BLaER1 treated with 17β-estradiol and CSF1 and Interleukin-3, amounts not matched to agents 10 nM and 100 nM (cell line): ENCODE measurements around the gene FLNC.

ENCODE experiments used
- H3K27ac ChIP-seq, 11 experiments: shearing (Covaris generic); formaldehyde crosslinking; 2 replicates each; pipeline ENCODE4 v1.8.1; 2022
- H3K27me3 ChIP-seq, 11 experiments: shearing (Covaris generic); formaldehyde crosslinking; 2 replicates each; pipeline ENCODE4 v1.8.1; 2022
- H3K36me3 ChIP-seq, 11 experiments: shearing (Covaris generic); formaldehyde crosslinking; 2 replicates each; pipeline ENCODE4 v1.8.1; 2022
- H3K4me1 ChIP-seq, 10 experiments: shearing (Covaris generic); formaldehyde crosslinking; 2 replicates each; pipeline ENCODE4 v1.8.1; 2022
- H3K4me2 ChIP-seq, 11 experiments: shearing (Covaris generic); formaldehyde crosslinking; 2 replicates each; pipeline ENCODE4 v1.8.1; 2022
- H3K4me3 ChIP-seq, 10 experiments: shearing (Covaris generic); formaldehyde crosslinking; 2 replicates each; pipeline ENCODE4 v1.8.1; 2022
- H3K9ac ChIP-seq, 11 experiments: shearing (Covaris generic); formaldehyde crosslinking; 2 replicates each; pipeline ENCODE4 v1.8.1; 2022
- H3K9me3 ChIP-seq, 11 experiments: shearing (Covaris generic); formaldehyde crosslinking; replicated peaks in 1 of 11; 2 replicates each; pipeline ENCODE4 v1.8.1; 2022
- H4K20me1 ChIP-seq, 11 experiments: shearing (Covaris generic); formaldehyde crosslinking; 2 replicates each; pipeline ENCODE4 v1.8.1; 2022
- Cebpa-rat ChIP-seq, 11 experiments: shearing (Covaris generic); IDR thresholded peaks; 2 replicates each; pipeline ENCODE4 v1.8.1; 2022

The FLNC gene, protein sequence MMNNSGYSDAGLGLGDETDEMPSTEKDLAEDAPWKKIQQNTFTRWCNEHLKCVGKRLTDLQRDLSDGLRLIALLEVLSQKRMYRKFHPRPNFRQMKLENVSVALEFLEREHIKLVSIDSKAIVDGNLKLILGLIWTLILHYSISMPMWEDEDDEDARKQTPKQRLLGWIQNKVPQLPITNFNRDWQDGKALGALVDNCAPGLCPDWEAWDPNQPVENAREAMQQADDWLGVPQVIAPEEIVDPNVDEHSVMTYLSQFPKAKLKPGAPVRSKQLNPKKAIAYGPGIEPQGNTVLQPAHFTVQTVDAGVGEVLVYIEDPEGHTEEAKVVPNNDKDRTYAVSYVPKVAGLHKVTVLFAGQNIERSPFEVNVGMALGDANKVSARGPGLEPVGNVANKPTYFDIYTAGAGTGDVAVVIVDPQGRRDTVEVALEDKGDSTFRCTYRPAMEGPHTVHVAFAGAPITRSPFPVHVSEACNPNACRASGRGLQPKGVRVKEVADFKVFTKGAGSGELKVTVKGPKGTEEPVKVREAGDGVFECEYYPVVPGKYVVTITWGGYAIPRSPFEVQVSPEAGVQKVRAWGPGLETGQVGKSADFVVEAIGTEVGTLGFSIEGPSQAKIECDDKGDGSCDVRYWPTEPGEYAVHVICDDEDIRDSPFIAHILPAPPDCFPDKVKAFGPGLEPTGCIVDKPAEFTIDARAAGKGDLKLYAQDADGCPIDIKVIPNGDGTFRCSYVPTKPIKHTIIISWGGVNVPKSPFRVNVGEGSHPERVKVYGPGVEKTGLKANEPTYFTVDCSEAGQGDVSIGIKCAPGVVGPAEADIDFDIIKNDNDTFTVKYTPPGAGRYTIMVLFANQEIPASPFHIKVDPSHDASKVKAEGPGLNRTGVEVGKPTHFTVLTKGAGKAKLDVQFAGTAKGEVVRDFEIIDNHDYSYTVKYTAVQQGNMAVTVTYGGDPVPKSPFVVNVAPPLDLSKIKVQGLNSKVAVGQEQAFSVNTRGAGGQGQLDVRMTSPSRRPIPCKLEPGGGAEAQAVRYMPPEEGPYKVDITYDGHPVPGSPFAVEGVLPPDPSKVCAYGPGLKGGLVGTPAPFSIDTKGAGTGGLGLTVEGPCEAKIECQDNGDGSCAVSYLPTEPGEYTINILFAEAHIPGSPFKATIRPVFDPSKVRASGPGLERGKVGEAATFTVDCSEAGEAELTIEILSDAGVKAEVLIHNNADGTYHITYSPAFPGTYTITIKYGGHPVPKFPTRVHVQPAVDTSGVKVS (N-terminal part only)

DNA sequence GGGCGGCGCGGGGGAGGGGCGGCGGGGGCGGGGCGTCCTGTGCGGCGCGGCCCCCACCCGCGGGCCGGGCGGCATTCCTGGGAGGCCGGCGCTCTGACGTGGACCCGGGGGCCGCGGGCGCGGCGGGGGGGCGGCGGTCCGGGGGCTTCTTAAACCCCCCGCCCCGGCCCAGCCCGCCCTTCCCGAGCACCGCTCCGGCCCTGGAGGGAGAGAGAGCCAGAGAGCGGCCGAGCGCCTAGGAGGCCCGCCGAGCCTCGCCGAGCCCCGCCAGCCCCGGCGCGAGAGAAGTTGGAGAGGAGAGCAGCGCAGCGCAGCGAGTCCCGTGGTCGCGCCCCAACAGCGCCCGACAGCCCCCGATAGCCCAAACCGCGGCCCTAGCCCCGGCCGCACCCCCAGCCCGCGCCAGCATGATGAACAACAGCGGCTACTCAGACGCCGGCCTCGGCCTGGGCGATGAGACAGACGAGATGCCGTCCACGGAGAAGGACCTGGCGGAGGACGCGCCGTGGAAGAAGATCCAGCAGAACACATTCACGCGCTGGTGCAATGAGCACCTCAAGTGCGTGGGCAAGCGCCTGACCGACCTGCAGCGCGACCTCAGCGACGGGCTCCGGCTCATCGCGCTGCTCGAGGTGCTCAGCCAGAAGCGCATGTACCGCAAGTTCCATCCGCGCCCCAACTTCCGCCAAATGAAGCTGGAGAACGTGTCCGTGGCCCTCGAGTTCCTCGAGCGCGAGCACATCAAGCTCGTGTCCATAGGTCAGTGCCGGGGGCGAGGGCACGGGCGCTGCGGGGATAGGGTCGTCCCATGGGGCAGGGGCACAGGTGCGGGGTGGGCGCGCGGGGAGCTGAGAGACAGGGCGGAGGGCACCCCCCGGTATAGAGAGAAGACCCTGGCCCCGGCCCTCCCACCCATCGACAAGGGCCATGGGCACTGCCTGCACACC, at the start of gene FLNC:
TSS of gene FLNC (plus strand) at position 176 of the 947 bp plus-strand sequence. CDS start at position 408, 232 bp downstream.
- H4K20me1 ChIP-seq: peaks cover 0 to 17% (median 0%) of the 10 kb centered on the region in 11 experiments; a peak in 4 of 22 replicates
- no peaks in the 10 kb centered on the region for H3K9me3 ChIP-seq
- H3K4me3 ChIP-seq: peak within 1 kb of the TSS; percentile 30 to 62 (median 42)
- H3K27me3 ChIP-seq: peaks cover 28 to 49% (median 37%) of the 10 kb centered on the region in 11 experiments
- H3K36me3 ChIP-seq: no peaks in the 10 kb centered on the region
- peak within 1 kb of the TSS in 4 of 11 experiments; percentile 2 to 34 (median 9); a peak in 2 of 22 replicates for H3K27ac ChIP-seq
- peak within 1 kb of the TSS in 6 of 11 experiments; percentile 12 to 61 (median 39); a peak in 8 of 22 replicates for H3K9ac ChIP-seq
- H3K4me1 ChIP-seq: peaks cover 38 to 48% (median 41%) of the 10 kb centered on the region in 10 experiments
- no peak for TF ChIP-seq Cebpa-rat (IDR thresholded peaks at IDR 0.05)
- H3K4me2 ChIP-seq: peak within 1 kb of the TSS; percentile 80 to 94 (median 87)

DNA sequence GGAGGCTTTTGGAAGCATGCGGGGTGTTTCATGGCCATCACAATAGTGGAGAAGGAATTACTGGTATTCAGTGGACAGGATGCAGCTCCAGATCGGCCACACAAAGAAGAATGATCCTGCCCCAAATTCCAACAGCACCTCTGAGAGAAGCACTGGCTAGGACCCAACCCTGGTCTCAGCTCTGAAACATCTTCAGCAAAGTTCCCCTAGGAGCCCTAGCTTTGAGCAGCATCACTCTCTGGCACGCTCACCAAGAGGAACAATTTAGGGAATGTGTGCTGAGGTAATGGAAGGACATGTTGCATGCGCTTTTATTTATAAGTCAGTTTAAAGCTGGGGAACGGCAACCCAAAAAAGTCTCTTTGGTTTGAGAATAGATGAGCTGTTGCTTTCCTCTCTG, 49.1 kb upstream of the FLNC start:
- Histone ChIP-seq H3K4me2 (no peak overlapping the region), H3K9ac (no peak overlapping the region), H3K27ac (no peak overlapping the region), H4K20me1 (no peaks in the 10 kb centered on the region), H3K27me3 (no peaks in the 10 kb centered on the region), H3K9me3 (peaks cover 16 to 31% (median 22%) of the 10 kb centered on the region in 11 experiments; a peak in 21 of 22 replicates), H3K36me3 (no peaks in the 10 kb centered on the region), H3K4me3 (no peak overlapping the region), H3K4me1 (peaks cover 0 to 9% (median 0%) of the 10 kb centered on the region in 10 experiments; a peak in 2 of 20 replicates)
- TF ChIP-seq Cebpa-rat (IDR thresholded peaks at IDR 0.05): no peak

DNA sequence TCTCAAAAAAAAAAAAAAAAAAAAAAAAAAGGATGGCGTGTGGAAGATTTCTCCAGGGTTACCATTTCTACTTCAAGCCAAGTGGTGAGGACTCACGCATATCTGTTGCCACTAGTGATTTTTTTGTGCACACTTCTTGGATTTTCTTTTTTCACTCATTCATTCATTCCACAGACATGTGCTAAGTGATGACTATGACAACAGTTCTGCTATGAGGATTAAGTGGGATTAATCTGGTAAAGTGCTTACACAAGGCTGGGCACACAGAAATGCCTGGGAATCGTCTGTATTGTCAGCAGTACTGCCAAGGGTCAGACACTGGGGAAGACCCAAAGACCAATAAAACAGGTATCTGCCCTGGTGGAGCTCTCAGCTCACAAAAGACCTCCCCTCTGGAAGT, 48.4 kb upstream of the FLNC start:
- Histone ChIP-seq H3K9ac (no peak overlapping the region), H4K20me1 (no peaks in the 10 kb centered on the region), H3K36me3 (no peaks in the 10 kb centered on the region), H3K4me1 (peaks cover 0 to 9% (median 0%) of the 10 kb centered on the region in 10 experiments; a peak in 2 of 20 replicates), H3K27ac (no peak overlapping the region), H3K4me3 (no peak overlapping the region), H3K4me2 (no peak overlapping the region), H3K27me3 (no peaks in the 10 kb centered on the region), H3K9me3 (peaks cover 16 to 25% (median 19%) of the 10 kb centered on the region in 11 experiments; a peak in 21 of 22 replicates)
- TF ChIP-seq Cebpa-rat (IDR thresholded peaks at IDR 0.05): no peak

DNA sequence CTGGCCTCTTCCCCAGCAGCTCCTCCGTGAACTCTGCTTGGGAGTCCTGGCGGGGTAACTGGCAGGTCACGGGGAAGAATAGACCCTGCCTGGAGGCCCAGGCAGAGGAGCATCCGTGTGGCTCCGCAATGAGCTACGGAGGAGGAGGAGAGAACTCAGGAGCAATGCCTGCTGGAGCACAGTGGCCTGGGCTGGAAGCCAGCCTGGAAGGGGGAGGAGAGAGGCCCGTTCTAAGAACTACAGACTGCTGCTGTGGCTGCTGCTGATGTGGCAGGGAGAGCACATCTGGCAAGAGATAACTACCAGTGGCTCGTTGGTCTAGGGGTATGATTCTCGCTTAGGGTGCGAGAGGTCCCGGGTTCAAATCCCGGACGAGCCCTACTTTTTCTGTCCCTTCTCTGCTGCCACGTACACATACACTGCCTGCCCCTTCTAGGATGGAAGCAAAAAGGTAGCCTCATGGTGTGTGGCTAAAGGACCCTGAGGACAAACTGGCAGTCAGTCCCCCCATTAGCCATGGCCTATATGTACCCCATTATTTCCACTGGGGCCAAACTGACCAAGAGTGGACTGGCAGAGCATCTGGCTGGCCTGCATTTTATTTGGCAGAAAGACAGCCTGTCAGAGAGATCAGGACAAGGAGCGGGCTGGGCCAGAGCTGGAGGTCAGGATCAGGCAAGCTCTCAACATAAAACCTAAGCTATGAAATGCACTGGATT, 46.9 kb upstream of the FLNC start:
- TF ChIP-seq Cebpa-rat (IDR thresholded peaks at IDR 0.05): no peak
- Histone ChIP-seq H3K9me3 (peaks cover 4 to 10% (median 5%) of the 10 kb centered on the region in 11 experiments; a peak in 20 of 22 replicates), H3K27me3 (no peaks in the 10 kb centered on the region), H3K4me3 (no peak overlapping the region), H3K9ac (no peak overlapping the region), H3K4me1 (peaks cover 0 to 9% (median 0%) of the 10 kb centered on the region in 10 experiments; a peak in 2 of 20 replicates), H4K20me1 (no peaks in the 10 kb centered on the region), H3K4me2 (no peak overlapping the region), H3K27ac (no peak overlapping the region), H3K36me3 (no peaks in the 10 kb centered on the region)

DNA sequence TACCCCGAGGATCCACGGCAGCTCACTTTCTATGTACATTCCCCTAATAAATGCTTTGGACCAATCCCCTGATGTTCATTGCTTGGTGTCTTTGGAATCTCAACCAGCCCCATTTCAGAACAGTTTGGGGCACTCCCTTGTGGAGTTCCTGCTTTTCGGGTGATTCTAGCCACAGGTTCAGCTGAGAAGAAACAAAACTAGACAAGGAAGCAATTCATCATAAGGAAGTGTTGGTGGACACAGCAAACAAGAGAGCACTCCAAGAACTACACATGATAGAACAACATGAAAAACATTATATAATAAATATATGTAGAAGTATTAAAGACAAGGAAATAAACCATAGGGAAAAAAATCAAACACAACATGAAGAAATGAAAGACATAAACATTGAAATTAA, 44.5 kb upstream of the FLNC start:
- no peaks in the 10 kb centered on the region for H4K20me1 ChIP-seq
- no peak for TF ChIP-seq Cebpa-rat (IDR thresholded peaks at IDR 0.05)
- no peaks in the 10 kb centered on the region for H3K9me3 ChIP-seq
- H3K9ac ChIP-seq: no peak overlapping the region
- H3K27ac ChIP-seq: no peak overlapping the region
- H3K4me2 ChIP-seq: peak overlapping the region in 2 of 11 experiments; percentile 17 to 41; a peak in 2 of 22 replicates
- H3K4me3 ChIP-seq: no peak overlapping the region
- H3K4me1 ChIP-seq: peaks cover 3 to 9% (median 6%) of the 10 kb centered on the region in 10 experiments; a peak in 15 of 20 replicates
- peaks cover 0 to 8% (median 0%) of the 10 kb centered on the region in 11 experiments; a peak in 5 of 22 replicates for H3K27me3 ChIP-seq
- H3K36me3 ChIP-seq: no peaks in the 10 kb centered on the region

DNA sequence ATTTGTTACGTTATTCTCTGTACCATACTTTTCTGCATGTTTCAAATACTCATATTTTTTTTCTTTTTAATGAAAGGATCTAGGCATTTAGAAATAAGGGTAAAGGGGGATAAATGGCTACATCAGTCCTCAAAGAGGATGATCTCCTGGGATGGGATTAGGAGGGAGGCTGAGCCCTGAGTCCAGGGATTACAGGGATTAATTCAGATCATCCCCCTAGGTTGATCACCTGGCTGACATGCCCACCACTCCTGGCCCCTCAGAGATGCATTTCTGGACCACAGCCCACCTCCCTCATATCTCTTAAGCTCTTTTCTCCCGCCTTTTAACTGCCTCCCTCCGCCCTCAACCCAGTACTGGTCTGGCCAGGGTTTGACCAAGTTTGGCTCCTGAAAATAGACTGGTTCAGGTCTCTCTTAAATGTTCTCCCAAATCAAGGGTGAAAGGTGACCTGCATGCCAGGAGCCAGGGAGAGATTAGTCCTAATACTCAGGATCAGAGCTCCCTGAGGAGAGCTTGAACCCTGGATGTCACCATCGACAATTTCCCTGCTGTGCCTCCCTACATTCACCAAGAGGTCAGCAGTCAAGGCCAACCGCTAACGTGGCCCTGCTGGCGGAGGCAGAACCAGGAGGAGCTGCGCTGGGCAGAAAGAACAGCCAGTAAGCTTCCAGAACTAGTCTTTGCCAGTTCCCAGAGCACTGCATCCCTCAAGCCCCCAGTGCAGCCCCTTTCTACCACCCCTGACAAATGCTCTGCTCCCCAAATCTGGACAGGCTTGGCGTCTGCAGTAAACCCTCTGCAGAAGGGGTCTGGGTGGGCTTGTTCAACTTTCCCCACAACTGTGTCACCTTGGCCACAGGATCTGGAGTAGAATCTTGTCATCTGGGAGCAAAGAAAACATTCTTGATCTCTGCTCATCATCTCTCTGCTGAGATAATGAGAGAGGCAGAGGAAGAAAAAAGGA, 41.5 kb upstream of the FLNC start:
- peaks cover 23 to 29% (median 27%) of the 10 kb centered on the region in 10 experiments for H3K4me1 ChIP-seq
- no peak overlapping the region for H3K9ac ChIP-seq
- TF ChIP-seq Cebpa-rat (IDR thresholded peaks at IDR 0.05): no peak

More for the DNA sequence above, 41.5 kb upstream of the FLNC start:
- Histone ChIP-seq H3K27ac (no peak overlapping the region), H3K4me2 (no peak overlapping the region), H3K36me3 (no peaks in the 10 kb centered on the region), H3K9me3 (no peaks in the 10 kb centered on the region), H3K27me3 (peaks cover 0 to 8% (median 0%) of the 10 kb centered on the region in 11 experiments; a peak in 5 of 22 replicates), H3K4me3 (no peak overlapping the region), H4K20me1 (no peaks in the 10 kb centered on the region)
